Skin epidermis (tissue), 12 donors: Measurements from ENCODE around the gene DKK3.
A peak's percentile ranks its signal among the peaks of the same experiment; 100 is the strongest.
"Not testable (repeated sequence)": the region's sequence is repeated elsewhere in the genome, so short reads cannot be mapped to it uniquely, and the experiment has no call there.

Source experiments
- H3K27ac ChIP-seq, 21 experiments: fragments of 200-600 bp; sonication (generic) in 11 of 21; one replicate each; pipeline ENCODE4 v1.5.0; 2020; ENCODE audit warnings: mild to moderate bottlenecking in 3 of 21, inconsistent platforms in 2 of 21, moderate library complexity in 2 of 21
- H3K4me3 ChIP-seq, 7 experiments: fragments of 200-600 bp; sonication (generic) in 2 of 7; one replicate each; pipeline ENCODE4 v1.5.0; 2020; ENCODE audit warnings: inconsistent platforms in 2 of 7, mild to moderate bottlenecking in 2 of 7, moderate library complexity in 1 of 7

DKK3 gene

GRCh38 chr11:12007769-12008737 lies at the start of gene DKK3:
Gene DKK3, minus strand, starts transcription at chr11:12008626. Its CDS starts 44 bp downstream, at chr11:12008582.
- Histone ChIP-seq H3K4me3 (peak within 1 kb of the TSS; percentile 33 to 55 (median 45)), H3K27ac (peak within 1 kb of the TSS in 17 of 21 experiments; percentile 4 to 75 (median 64))

GRCh38 chr11:12057299-12057980 lies 49.0 kb upstream of the DKK3 start:
- Histone ChIP-seq H3K27ac (no peak overlapping the region), H3K4me3 (no peak overlapping the region)

GRCh38 chr11:12056119-12056518 lies 47.7 kb upstream of the DKK3 start:
- no peak overlapping the region for H3K27ac ChIP-seq
- no peak overlapping the region for H3K4me3 ChIP-seq

- Histone ChIP-seq H3K4me3 (no peak overlapping the region), H3K27ac (peak overlapping the region in 4 of 21 experiments; percentile 17 to 60 (median 40))
These were observed 45.4 kb upstream of the DKK3 start for GRCh38 chr11:12053606-12054361.

GRCh38 chr11:12052676-12053605 lies 44.5 kb upstream of the DKK3 start:
- Histone ChIP-seq H3K27ac (peak overlapping the region in 2 of 21 experiments; percentile 27 to 54), H3K4me3 (no peak overlapping the region)

- Histone ChIP-seq H3K4me3 (no peak overlapping the region), H3K27ac (peak overlapping the region in 4 of 21 experiments; percentile 27 to 50 (median 40))
These were observed 42.8 kb upstream of the DKK3 start for GRCh38 chr11:12051287-12051662.

GRCh38 chr11:12050470-12051286 lies 42.3 kb upstream of the DKK3 start:
- H3K4me3 ChIP-seq = no peak overlapping the region
- peak overlapping the region in 5 of 21 experiments; percentile 35 to 58 (median 50) for H3K27ac ChIP-seq

GRCh38 chr11:12048936-12049790 lies 40.7 kb upstream of the DKK3 start:
- Histone ChIP-seq H3K4me3 (no peak overlapping the region), H3K27ac (peak overlapping the region in 9 of 21 experiments; percentile 12 to 61 (median 38))

- no peak overlapping the region for H3K27ac ChIP-seq
- H3K4me3 ChIP-seq = no peak overlapping the region
These were observed 38.3 kb upstream of the DKK3 start for GRCh38 chr11:12046636-12047236.

GRCh38 chr11:12045914-12046635 lies 37.6 kb upstream of the DKK3 start:
- no peak overlapping the region for H3K27ac ChIP-seq
- no peak overlapping the region for H3K4me3 ChIP-seq

- Histone ChIP-seq H3K27ac (peak overlapping the region in 18 of 21 experiments; percentile 33 to 78 (median 60)), H3K4me3 (no peak overlapping the region)
These were observed 36.4 kb upstream of the DKK3 start for GRCh38 chr11:12044799-12045198.

GRCh38 chr11:12043959-12044791 lies 35.7 kb upstream of the DKK3 start:
- Histone ChIP-seq H3K27ac (peak overlapping the region in 17 of 21 experiments; percentile 33 to 78 (median 61)), H3K4me3 (no peak overlapping the region)

- Histone ChIP-seq H3K4me3 (no peak overlapping the region), H3K27ac (peak overlapping the region in 6 of 21 experiments; percentile 37 to 78 (median 68))
These were observed 34.8 kb upstream of the DKK3 start for GRCh38 chr11:12043221-12043620.

- peak overlapping the region in 3 of 21 experiments; percentile 22 to 50 (median 45) for H3K27ac ChIP-seq
- no peak overlapping the region for H3K4me3 ChIP-seq
These were observed 33.8 kb upstream of the DKK3 start for GRCh38 chr11:12042215-12042676.

- not testable (repeated sequence) for H3K4me3 ChIP-seq, H3K27ac ChIP-seq
These were observed 32.3 kb upstream of the DKK3 start for GRCh38 chr11:12040719-12041118.
